Stimulated activated CD8-positive, alpha-beta memory T cell treated with anti-CD3 and anti-CD28 coated beads, Interleukin-15, amount 100 ng/mL, for 48 hours (primary cell): ENCODE measurements around the gene PYROXD2.
"Not testable (repeated sequence)": the region's sequence is repeated elsewhere in the genome, so short reads cannot be mapped to it uniquely, and the experiment has no call there.

ENCODE experiments used
- DNase-seq, 2 donors: peaks; one replicate each; pipeline ENCODE4 v3.0.0-alpha.2; 2020; ENCODE audit warnings: low read depth in 2 of 2

PYROXD2 gene

DNA sequence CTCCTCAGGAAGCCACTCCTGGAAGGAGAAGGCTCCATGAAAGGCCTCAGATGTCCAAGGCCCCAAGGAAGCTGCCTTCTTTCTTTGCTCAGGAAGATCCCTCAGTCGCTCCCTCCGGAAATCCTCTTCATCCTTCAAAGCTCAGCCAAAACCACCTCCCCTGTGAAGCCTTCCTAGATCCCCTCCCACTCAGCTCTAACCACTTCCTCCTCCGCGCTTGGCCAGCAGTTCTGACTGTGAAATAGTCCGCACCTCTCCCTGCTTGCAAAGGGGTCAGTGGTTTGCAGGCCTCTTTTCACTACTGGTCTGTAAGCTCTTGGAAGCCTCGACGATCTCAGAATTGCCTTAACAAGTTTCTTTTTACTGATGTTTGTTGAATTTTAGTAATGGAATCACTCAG is 23.9 kb downstream of the PYROXD2 start:
- DNase-seq: no peak

DNA sequence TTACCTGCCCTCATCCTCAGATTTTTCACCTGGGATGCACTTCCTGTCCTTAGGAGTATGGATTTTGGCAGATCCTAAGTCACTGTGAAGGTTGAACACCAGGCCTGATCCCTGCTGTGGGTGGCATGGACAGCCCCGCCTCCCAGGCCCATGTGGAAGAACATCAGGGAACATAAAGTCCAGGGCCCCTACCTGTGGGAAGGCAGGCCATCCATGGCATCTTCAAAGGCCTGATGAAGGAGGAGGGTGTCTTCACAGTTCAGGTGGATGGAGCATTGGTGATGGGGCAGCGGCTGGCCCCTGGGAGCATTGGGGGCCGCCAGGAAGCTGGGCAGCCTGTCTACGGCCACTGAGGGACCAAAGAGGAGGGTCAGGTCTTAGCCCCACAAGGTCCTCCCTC is 24.6 kb downstream of the PYROXD2 start:
- no peak for DNase-seq

DNA sequence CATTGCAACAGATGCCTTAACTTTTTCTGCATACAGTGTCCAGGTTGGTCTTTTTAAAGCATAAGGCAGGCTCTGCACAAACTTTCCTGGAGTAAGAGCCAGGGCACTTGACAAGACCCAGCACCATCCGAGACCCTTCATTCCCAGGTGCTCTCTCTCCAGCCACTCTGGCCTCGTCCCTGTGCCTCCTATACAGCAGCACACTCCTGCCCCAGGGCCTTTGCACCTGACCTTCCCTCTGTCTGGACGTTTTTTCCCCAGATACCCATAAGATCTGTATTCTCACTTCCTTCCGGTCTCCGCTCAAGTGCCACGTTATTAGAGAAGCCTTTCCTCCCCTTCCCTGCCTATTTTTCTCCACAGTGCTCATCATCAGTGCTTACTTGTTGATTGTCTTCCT is 25.6 kb downstream of the PYROXD2 start:
- DNase-seq: no peak

DNA sequence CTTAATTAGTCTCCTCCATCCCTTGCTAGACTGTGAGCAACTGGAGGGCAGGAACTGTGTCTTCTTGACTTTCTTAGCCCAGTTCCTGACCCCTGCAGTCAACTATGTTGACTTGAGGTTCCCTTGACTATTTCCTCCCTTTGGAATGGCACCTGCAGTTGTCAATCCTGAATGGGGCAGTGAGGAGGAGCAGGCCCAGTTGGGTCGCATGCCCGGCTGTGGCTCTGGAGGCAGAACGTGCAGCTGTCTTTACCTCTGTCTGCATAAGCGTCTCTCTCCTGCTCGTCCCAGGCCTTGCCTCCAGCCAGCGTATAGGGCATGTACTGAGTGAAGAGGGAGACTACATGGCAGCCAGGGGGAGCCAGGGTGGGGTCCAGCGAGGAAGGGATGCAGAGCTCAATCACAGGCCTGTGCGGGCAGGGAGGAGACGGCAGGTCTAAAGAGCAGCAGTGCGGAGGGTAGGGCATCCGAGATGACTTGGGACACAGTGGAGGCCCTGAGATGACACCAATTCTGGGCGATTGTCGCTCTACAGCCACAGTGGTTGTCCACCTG is 26.8 kb downstream of the PYROXD2 start:
- DNase-seq: no peak

DNA sequence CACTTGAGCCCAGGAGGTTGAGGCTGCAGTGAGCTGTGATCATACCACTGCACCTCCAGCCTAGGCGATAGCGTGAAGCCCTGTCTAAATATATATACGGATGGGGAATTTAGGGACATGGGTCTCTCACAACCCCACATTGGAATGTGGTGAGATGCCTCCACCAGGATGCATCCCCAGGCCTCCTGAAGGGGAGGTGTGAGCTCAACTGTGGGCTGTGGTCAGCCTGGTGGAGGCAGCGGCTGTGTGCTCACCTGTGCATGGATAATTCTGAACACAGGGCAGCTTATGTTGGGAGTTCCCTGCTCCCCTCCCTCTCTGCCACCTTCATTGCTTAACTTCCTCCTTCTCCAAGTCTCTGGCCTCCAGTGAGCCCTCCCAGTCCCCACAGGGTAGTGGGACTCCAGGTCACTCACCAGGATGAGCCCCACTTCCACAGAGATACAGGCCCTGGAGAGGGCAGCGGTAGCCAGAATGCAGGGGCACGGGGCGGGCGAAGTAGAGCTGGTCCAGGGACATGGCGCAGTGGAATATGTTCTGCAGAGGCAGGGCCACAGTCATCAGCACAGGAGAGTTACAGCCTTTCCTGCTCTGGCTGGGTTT is 30.4 kb downstream of the PYROXD2 start:
- no peak for DNase-seq

DNA sequence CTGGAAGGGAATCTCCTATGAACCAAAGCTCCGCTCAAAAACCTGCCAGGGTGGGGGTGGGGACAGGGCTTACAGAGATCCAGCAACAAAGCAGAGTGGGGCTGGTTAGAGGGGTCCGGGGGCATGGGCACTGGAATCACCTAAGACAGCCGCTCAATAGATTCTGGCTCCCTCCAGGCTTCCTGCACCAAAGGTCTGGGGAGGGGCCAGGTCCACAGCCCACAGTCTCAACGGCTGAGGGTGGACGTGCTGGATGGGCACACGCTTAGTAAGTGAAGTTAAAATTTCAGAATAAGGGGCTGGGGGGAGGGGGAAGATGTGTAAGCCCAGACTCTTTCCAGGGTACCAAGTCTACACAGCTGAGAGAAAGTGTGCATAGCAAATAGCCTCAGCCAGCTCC is 31.1 kb downstream of the PYROXD2 start:
- DNase-seq: no peak

DNA sequence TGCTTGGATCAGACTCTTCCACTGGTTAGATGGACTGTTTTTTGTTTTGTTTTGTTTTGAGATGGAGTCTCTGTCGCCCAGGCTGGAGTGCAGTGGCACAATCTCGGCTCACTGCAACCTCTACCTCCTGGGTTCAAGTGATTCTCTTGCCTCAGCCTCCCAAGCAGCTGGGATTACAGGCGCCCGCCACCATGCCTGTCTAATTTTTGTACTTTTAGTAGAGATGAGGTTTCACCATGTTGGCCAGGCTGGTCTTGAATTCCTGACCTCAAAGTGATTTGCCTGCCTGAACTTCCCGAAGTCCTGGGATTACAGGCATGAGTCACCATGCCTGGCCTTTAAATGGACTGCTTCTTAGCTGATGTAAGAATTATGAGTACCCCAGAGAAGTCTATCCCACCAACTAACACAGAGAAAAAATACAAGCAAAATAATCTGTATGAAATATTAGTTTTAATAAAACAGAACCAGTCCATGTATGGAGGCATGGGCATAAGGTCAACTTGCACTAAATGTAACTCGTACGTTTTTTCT is 31.8 kb downstream of the PYROXD2 start:
- not testable (repeated sequence) for DNase-seq

DNA sequence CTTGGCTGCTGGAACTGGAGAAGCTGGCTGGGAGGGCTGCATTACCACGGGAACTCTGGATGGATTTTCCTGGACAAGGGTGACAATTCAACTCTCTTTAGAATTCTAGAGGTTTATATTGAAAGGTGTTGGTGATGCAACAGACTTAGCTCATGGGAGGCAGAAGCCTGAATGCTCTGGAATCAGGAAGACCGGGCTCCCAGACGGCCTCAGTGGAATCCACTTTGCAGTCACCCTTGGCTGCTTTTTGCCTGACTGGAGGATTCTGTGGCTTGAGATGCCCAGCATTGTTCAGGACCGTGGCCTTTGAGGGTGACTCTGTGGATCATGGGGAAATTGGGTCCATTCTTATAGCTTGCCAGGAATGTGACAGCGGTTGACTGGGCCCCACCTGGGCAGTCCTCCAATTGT is 32.3 kb downstream of the PYROXD2 start:
- DNase-seq: no peak

DNA sequence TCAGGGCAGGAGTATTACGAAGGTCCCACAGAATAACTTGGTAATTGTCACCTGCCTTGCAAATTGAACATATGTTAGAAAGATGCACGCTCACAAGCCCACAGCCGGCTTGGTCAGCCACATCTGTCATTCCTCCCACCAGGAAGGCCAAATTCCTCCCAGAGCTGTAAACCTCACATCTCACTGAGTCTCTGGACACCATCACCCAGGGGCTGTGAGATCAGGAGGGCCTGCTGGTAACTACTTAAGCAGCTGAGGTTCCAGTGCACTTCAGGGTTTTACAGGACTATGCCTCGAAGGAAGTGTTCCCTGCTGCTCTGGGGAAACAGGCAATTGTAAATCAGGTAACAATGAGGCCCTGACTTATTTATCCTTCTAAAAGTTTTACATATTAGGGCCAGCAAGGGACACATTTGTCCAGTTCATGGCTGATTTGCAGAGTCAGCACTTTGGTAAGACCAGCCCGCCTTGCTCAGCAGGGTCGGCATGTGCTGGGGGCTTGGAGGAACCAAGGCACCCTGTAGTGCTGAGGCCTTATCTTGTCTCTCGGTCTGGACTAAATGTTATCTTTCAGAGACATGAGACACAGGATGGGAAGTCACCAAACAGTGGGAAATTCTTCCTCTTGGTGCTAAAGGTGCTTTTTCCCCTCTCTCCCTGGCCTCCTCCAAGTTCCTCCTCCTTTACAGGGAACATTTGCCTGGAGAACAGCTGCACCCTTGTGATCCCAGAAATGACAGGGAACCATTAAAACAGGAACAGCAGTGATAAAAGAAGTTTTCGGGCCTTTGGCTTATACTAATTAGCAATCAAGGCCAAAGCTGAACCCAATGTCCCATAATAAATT is 34.3 kb downstream of the PYROXD2 start:
- no peak for DNase-seq

DNA sequence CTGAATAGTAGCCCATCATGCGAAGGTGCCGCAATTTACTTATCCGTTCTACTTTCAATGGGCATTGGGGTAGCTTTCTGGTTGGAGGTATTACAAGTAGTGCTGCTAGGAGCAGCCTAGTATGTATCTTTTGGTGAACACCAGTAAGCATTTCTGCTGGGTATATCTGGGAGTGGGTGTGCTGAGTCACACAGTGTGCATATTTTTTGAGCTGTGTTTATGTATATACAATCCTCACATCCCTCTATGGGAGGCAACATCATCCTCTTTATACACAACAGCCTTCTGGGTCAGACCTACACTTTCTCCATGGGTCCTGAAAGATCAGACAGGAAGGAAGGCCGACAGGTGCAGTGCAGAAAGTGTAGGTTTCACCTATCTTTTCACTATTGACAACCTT is 36.3 kb downstream of the PYROXD2 start:
- no peak for DNase-seq

DNA sequence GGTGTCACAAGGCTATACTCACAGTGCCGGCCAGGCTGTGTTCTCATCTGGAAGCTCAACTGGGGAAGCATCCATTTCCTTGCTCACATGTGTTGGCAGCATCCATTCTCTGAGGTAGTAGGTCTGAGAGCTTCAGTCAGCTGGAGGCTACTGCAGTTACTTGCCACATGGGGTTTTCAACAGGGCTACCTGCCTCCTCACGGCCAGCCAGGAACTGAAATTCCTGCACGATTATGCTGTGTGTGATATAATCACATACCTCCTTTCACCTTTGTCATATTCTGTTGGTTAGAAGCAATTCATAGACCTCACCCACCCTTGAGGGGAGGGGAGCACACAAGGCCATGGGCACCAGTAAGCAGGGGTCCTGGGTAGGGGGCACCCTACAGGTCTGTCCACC is 37.4 kb downstream of the PYROXD2 start:
- no peak for DNase-seq

DNA sequence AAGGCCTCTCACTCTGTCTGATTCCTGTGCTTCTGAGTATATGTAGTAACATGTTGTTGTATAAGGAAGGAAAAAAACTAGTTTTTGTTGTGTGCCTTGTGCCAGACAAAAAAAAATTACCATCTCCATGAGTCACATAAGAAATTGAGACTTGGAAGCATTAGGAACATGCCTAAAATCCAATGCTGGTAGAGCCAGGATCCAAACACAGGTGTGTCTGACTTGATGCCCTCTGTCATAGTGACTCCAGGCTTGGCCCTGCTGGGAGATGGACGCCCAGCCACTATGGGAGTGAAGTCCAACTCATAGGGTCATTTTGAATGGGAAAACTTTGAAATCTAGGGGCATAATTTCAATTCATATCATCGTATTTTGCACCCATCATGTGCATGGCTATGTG is 38.0 kb downstream of the PYROXD2 start:
- no peak for DNase-seq

DNA sequence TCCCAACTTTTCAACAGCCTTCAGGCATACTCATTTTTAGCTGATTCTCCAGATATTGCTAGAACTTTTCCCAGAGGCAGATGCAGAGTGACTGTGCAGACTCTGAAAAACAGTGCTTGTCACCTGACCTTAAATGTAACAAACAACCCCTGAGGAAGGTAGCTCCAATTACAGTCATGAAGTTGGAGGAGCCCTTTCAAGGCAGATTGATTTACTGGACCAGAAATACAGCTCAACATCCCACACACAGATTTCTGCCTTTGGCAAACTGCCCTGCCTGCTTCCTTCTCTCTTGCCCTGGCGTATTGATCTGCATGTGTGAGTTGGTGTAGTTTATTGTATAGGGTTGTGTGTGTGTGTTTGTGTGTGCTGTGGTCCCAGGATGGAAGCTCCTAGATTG is 38.5 kb downstream of the PYROXD2 start:
- DNase-seq: no peak

DNA sequence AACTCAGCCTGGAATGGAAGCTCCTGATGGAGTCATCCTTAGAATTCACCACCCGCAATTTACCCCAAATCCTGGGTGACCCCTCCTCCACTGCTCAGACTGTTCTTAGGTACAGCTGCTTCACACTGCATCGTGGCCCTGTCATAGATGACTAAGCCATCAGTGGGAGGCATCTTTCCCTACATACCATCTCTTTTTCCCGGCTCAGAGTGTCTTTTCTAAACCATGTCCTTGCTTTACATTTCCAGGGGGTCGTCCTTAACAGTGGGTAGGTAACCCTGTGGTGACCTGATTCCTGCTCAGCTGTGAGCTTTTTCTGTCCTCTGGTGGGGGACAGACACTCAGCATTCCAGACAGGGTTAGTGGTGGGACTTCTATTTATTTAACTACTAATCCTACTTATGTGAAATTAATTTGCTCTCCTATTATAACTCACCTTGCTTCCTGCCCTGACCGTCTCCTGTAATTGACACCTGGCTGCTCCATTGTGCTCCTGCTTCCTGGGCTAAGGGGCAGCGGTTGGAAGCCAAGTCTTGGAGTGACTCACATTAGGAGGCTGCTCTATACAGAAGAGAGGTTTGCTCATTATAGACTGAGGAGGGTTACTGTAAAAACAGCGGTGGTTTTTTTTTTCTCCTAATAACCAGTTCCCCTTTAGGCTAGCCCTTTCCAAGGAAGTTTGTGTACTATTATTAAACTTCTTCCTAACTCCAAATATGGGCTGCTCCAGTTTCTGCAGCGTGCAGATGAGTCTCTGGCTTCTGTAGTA is 40.6 kb downstream of the PYROXD2 start:
- DNase-seq: no peak

DNA sequence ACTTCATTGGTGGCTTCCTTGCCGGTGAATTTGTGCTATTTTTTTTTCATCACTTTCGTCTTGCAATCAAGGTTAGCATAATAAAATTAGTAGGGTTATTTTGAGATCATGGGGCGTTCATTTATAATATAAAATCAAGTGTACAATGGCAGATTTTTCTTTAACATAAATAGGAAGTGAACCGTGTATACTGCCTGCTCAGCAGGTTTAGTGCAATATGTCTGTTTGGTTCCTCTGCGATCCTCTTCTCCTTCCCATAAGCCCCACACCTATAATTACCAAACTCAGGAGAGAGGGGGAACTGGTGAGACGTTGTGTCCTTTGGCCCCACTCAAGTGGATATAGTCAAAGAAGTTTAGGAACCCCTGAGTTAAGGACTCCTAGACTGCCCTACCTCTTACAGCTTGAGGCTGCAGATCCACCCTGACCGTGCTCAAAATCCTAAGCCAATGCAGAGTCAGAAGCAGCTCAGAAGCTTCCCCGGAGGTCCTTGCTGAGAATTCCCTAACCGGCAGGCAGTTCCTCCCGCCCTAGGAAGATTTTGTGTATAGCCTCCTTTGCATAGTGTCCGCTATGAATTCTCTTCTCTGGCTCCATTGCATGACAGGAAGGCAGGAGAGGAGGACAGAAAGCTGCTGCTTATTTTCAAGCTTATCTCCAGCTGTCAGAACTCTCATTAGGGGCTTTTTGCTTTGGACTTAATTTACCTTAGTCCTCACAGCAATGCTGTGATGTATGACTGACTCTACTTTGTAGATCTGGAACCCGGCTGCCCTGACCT is 41.5 kb downstream of the PYROXD2 start:
- no peak for DNase-seq

DNA sequence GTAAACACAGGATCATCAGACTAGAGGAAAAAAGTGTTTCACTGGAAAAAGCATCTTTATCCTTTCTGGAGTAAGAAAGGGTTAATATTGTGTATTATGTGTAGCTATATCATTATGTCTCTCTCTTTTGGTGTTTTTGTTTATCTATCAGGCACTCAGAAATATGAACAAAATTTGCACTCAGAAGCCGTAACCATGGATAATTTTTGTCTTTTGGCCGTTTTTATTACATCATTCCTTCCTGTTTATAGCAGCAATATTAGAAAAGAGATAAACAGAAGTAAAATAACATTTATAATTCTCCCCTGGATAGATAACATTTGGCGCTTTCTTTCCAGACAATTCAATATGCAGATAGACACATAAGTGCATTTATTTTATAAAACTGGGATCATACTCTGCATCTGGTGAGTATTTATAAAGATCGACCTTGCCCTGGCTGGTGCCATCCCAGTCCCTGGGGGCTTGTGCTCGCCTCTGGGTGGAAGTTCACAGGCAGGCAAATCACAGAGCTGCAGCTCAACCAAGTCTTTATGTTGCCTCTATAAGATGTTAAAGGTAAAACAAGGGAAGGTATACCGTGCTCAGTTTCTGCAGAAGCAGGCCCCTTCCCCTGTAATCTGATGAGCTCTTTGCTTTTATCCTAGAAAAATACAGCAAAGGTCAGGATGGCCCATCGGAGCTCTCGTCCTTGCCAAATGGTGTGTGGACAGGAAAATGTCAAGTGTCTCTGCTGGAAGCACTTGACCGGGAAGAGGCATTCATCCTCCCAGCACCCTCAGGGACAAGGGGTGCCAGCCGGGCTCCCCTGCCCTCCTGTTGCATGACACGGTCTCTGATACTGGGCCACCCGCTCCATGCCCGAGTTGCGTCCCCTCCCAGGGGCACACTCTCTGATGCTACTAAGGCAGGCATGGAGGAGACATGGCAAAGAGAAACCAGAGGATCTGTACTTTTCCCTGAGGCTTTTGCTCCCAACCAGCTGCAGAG is 43.9 kb downstream of the PYROXD2 start:
- DNase-seq: no peak

DNA sequence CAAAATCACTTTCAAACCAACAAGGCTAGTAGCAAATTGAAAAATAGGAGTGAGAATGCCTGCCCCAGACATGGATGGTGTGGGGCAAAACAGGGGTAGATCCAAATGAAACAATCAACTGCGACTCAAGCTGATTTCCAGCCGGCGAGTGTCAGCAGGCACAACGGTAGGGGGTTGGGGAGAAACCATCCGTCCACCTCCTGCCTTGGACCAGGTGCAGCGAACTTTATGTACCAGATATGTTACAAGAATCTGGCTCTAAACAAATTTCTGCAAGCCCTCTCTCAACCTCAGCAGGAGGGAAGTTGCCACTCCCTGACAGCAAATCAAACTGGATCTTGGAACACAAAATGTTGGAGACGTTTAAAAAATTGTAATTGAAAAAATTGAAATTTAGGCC is 45.2 kb downstream of the PYROXD2 start:
- no peak for DNase-seq

DNA sequence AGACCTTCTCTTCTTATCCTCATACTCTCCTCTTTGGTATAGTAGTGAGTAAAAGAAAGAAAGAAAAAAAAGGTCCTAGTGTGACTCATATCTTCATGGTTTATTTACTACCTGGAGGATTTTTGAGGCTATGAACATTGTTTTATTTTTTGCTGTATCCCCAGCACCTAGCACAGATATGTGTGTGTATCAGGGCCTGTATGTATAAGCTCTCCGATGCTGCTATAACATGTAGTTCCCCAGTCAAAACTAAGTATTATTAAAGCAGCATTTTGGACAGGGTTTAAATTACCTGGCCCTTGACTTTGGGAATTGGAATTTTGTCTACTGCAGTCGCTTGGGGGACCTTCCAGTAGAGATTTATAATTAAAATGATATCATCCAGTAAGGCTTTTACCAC is 46.3 kb downstream of the PYROXD2 start:
- no peak for DNase-seq

DNA sequence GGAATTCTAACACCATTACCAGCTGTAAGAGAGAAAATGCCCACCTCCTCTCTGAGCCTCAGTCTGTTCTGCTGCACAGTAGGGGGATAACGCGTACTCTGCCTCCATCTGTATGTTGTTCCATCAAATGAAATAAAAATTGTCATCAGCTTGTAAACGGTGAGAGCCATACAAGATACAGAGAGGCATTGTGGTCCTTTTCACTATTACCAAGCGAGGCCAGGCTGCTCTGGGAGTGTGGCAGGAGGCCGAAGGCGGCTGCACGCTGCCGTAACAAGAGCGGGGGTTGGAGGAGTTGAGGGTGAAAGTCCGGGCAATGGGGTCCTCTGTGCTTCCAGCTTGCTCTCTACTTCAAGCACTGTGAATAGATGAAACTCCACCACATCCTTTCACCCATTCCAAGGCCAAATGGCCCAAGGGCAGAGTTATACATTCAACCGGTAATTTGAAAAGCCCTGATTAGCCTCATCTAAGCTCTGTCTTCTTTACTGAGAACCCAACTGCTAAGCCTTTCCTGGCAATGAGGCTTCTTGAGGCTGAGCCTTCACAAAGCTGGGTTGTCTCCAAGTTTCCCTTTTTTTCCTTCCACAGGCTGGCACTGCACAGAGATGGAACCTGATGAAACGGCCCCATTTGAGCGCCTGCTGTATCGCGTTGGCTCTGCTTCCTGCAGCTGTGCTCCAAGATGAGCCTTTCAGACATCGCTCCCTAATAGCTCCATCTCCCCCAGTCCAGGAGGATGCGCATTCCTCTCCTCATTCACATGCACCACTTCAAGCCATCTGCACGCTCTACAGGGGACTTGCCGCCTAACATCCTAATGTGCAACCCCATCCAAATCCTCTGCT is 47.2 kb downstream of the PYROXD2 start:
- no peak for DNase-seq
